ENCODE measurements around the gene CSF1R. TPM values are rescaled to one million over a fixed set of nuclear protein-coding genes. Genes with fewer than 3 reads are reported as not detected.

Gene CSF1R
- total and polyA plus RNA-seq, 2 of the 8 experiments (the other 6 are each of a cell fraction or from before 2014, with no cell fraction given), result 0.12 TPM; not detected in 1

DNA sequence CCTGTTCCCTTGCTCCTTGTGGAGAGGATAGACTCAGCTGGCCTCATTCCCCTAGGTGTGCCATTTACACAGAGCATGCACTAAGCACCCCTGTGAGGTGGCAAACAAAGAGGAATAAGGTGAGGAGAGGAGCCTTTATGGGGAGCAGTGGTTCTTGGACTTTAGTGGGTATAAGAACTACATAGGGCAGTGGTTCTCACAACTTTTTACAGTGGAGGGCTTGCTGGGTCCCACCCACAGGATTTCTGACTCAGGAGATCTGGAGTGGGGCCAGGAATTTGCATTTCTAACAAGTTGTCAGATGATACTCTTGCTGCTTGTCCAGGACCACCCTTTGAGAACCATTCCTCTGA lies 42.0 kb downstream of the CSF1R start:
- TF ChIP-seq PHF8 (conservative IDR thresholded peaks at IDR 0.05; ENCODE audit: low read depth, low read length) (no peak), RFX5 (IDR thresholded peaks at IDR 0.05; ENCODE audit: borderline replicate concordance, low read depth, low read length) (no peak), SAP30 (IDR thresholded peaks at IDR 0.05; ENCODE audit: insufficient read depth, insufficient replicate concordance, low read length) (no peak), CHD1 (IDR thresholded peaks at IDR 0.05; ENCODE audit: low read depth, low read length) (no peak), SIN3A (conservative IDR thresholded peaks at IDR 0.05 in 1 of 2, IDR thresholded peaks at IDR 0.05 in 1 of 2; ENCODE audit: low read depth in 1 of 2, low read length in 2 of 2) (no peak), CHD2 (IDR thresholded peaks at IDR 0.05; ENCODE audit: low read length) (no peak), GTF2F1 (IDR thresholded peaks at IDR 0.05; ENCODE audit: borderline replicate concordance, low read depth, low read length) (no peak), RNF2 (IDR thresholded peaks at IDR 0.05; ENCODE audit: borderline replicate concordance, low read depth, low read length, missing control alignments, poor library complexity, severe bottlenecking) (no peak)
- TF ChIP-seq, protein P1, sequence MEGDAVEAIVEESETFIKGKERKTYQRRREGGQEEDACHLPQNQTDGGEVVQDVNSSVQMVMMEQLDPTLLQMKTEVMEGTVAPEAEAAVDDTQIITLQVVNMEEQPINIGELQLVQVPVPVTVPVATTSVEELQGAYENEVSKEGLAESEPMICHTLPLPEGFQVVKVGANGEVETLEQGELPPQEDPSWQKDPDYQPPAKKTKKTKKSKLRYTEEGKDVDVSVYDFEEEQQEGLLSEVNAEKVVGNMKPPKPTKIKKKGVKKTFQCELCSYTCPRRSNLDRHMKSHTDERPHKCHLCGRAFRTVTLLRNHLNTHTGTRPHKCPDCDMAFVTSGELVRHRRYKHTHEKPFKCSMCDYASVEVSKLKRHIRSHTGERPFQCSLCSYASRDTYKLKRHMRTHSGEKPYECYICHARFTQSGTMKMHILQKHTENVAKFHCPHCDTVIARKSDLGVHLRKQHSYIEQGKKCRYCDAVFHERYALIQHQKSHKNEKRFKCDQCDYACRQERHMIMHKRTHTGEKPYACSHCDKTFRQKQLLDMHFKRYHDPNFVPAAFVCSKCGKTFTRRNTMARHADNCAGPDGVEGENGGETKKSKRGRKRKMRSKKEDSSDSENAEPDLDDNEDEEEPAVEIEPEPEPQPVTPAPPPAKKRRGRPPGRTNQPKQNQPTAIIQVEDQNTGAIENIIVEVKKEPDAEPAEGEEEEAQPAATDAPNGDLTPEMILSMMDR (IDR thresholded peaks at IDR 0.05; ENCODE audit: control extremely low read depth in 1 of 3, insufficient read depth in 1 of 3, low read depth in 1 of 3, low read length in 3 of 3), result no peak
- TF ChIP-seq, protein P2, sequence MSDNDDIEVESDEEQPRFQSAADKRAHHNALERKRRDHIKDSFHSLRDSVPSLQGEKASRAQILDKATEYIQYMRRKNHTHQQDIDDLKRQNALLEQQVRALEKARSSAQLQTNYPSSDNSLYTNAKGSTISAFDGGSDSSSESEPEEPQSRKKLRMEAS (IDR thresholded peaks at IDR 0.05), result no peak
- Histone ChIP-seq H3K56ac (replicated peaks; ENCODE audit: insufficient read length, low read depth, low read length) (no peak overlapping the region), H2BK120ac (replicated peaks; ENCODE audit: low read depth, low read length) (no peak overlapping the region), H4K5ac (ENCODE audit: insufficient read length, low read depth, low read length) (no peak overlapping the region), H2BK20ac (ENCODE audit: low read length) (no peak overlapping the region), H3K36me3 (ENCODE audit: control insufficient read depth in 2 of 4, insufficient read depth in 4 of 4, low read length in 3 of 4) (peaks cover 27 to 73% (median 58%) of the 10 kb centered on the region in 4 experiments), H3K9me3 (ENCODE audit: insufficient read depth in 2 of 2, low read depth in 1 of 2, low read length in 1 of 2) (no peaks in the 10 kb centered on the region), H3K4me3 (ENCODE audit: extremely low read depth in 1 of 4, insufficient read depth in 2 of 4, low read depth in 3 of 4, low read length in 4 of 4) (no peak overlapping the region), H3K79me1 (ENCODE audit: low read depth, low read length) (no peaks in the 10 kb centered on the region), H2BK12ac (ENCODE audit: low read depth, low read length) (no peak overlapping the region), H3K9ac (replicated peaks in 1 of 4; ENCODE audit: extremely low read depth in 1 of 4, low read depth in 3 of 4, low read length in 3 of 4) (no peak overlapping the region), H3K27ac (ENCODE audit: low read depth, low read length) (no peak overlapping the region), H4K91ac (replicated peaks; ENCODE audit: insufficient read length, low read length) (no peak overlapping the region), H3K79me2 (ENCODE audit: control insufficient read depth in 1 of 2, insufficient read depth in 2 of 2, low read length in 2 of 2) (no peaks in the 10 kb centered on the region), H3K4ac (replicated peaks; ENCODE audit: insufficient read length, low read depth, low read length) (no peak overlapping the region), H3K14ac (ENCODE audit: insufficient read length) (no peak overlapping the region), H3K4me1 (replicated peaks in 1 of 4; ENCODE audit: control insufficient read depth in 3 of 4, insufficient read depth in 4 of 4, low read length in 3 of 4) (no peaks in the 10 kb centered on the region), H4K8ac (ENCODE audit: extremely low read depth, insufficient read depth, low read length) (no peak overlapping the region), H2AK5ac (ENCODE audit: low read depth, low read length) (no peak overlapping the region), H3K27me3 (replicated peaks in 1 of 4; ENCODE audit: control insufficient read depth in 3 of 4, extremely low read depth in 1 of 4, insufficient read depth in 3 of 4, low read length in 3 of 4) (no peaks in the 10 kb centered on the region), H2BK15ac (ENCODE audit: low read length) (no peak overlapping the region), H2BK5ac (ENCODE audit: low read depth, low read length) (no peak overlapping the region), H4K20me1 (replicated peaks in 1 of 2; ENCODE audit: control insufficient read depth in 1 of 2, insufficient read depth in 2 of 2, low read length in 2 of 2) (peaks cover 0 to 5% of the 10 kb centered on the region in 2 experiments), H2AFZ (ENCODE audit: low read length) (no peak overlapping the region), H3K23ac (ENCODE audit: insufficient read length) (no peak overlapping the region), H3K4me2 (ENCODE audit: insufficient read depth in 1 of 2, low read depth in 2 of 2, low read length in 2 of 2) (no peak overlapping the region), H3K18ac (ENCODE audit: extremely low read depth, low read length) (no peak overlapping the region), H3K23me2 (ENCODE audit: low read depth, low read length) (no peaks in the 10 kb centered on the region)
- CTCF ChIA-PET (ENCODE audit: partially characterized antibody), result interaction anchor here (0.8 to 2.3 kb wide), 12 partner anchors 8 to 402 kb away, joined by 3 to 8 read pairs (median 4); no protein-coding TSS in a partner anchor
- no peak for DNase-seq (ENCODE audit: low read depth in 1 of 2, low spot score in 2 of 2)
- FAIRE-seq, result no peak
- POLR2A ChIA-PET (ENCODE audit: partially characterized antibody), result interaction anchor here (1.2 to 1.4 kb wide), 2 partner anchors 9 to 367 kb away, joined by 3 to 6 read pairs; no protein-coding TSS in a partner anchor
